ENCODE measurements around the gene STEAP1.

DNA sequence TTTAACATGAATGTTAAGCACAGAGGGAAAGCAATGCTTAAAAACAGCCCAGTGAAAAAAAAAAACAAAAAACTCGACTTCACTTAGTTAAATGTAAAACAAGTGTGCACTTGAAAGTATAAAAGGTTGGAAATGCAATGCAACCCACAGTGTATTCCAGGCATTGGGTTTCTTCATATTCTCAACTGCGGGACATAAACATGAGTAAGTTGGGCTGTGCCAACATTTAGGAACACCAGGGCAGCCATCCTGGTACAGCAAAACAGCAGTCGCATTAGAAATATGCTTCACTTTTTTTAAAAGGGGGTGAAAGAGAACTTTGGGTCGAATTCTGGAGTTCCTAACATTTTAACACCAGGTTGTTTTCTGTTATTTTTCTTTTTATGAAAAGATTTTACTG lies 937 bp downstream of the STEAP1 start:
- TF ChIP-seq ZNF274 (IDR thresholded peaks at IDR 0.05; ENCODE audit: low read depth, low read length) (no peak), SUZ12 (IDR thresholded peaks at IDR 0.05; ENCODE audit: extremely low read depth, insufficient read depth, insufficient read length) (no peak), YY1 (IDR thresholded peaks at IDR 0.05; ENCODE audit: insufficient read depth, insufficient read length) (no peak)
